WTC11 (cell line): ENCODE results near the gene HPSE2. TPM values are rescaled to one million over a fixed set of nuclear protein-coding genes. Genes with fewer than 3 reads are reported as not detected.

ENCODE experiments used
- ATAC-seq: fragments of 200-7000 bp; cut with Tn5 transposase; 2 replicates; pipeline ENCODE4 v1.10.0; 2021; ENCODE audit warnings: mild to moderate bottlenecking, moderate library complexity
- CTCF ChIA-PET: fragments of 300-600 bp; sonication (Branson Sonifier 250); formaldehyde crosslinking; loops from one replicate; lab custom pipeline; 2021; ENCODE audit warnings: antibody characterized with exemption; lab: Charles Lee
- POLR2A ChIA-PET: fragments of 350-600 bp; sonication (Branson Sonifier 250); formaldehyde crosslinking; loops from one replicate; lab custom pipeline; 2021; ENCODE audit warnings: antibody characterized with exemption; lab: Charles Lee
- DNase-seq: peaks from one replicate; pipeline ENCODE4 v3.0.0; 2021; ENCODE audit warnings: low spot score
- H3K27ac Mint-ChIP-seq: 2 replicates; pipeline ENCODE4 v1.8.0; 2021; ENCODE audit warnings: mixed read lengths
- H3K27me3 Mint-ChIP-seq: 2 replicates; pipeline ENCODE4 v1.8.0; 2021; ENCODE audit warnings: low read depth, mild to moderate bottlenecking, moderate library complexity, mixed read lengths
- H3K36me3 Mint-ChIP-seq: 2 replicates; pipeline ENCODE4 v1.8.0; 2021; ENCODE audit warnings: mixed read lengths
- H3K4me1 Mint-ChIP-seq: 2 replicates; pipeline ENCODE4 v1.8.0; 2022; ENCODE audit warnings: mixed read lengths
- H3K4me3 Mint-ChIP-seq: 2 replicates; pipeline ENCODE4 v1.8.0; 2021; ENCODE audit warnings: mild to moderate bottlenecking, moderate library complexity, mixed read lengths
- H3K9me3 Mint-ChIP-seq: 2 replicates; pipeline ENCODE4 v1.8.0; 2021; ENCODE audit warnings: mixed read lengths
- ARID4B ChIP-seq: sonication (generic); formaldehyde crosslinking; IDR thresholded peaks from 2 replicates; pipeline ENCODE4 v1.8.0; 2023; ENCODE audit warnings: missing genetic modification reagents, mild to moderate bottlenecking, borderline replicate concordance
- ATF2 ChIP-seq: sonication (generic); formaldehyde crosslinking; IDR thresholded peaks from 2 replicates; pipeline ENCODE4 v1.8.1; 2022; ENCODE audit warnings: low read depth, missing genetic modification reagents, borderline replicate concordance
- CTCF ChIP-seq: fragments of 200-600 bp; IDR thresholded peaks from 2 replicates; pipeline ENCODE4 v1.8.0; 2022; ENCODE audit warnings: antibody characterized with exemption
- ERG ChIP-seq: fragments of 250-450 bp; sonication (Bioruptor Pico); IDR thresholded peaks from 2 replicates; pipeline ENCODE4 v1.8.0; 2021; ENCODE audit warnings: mild to moderate bottlenecking
- ETV6 ChIP-seq: sonication (generic); formaldehyde crosslinking; IDR thresholded peaks from 2 replicates; pipeline ENCODE4 v1.8.1; 2022; ENCODE audit warnings: mild to moderate bottlenecking, missing genetic modification reagents
- FOXJ3 ChIP-seq: sonication (generic); formaldehyde crosslinking; IDR thresholded peaks from 2 replicates; pipeline ENCODE4 v1.9.0; 2021; ENCODE audit warnings: missing genetic modification reagents, mild to moderate bottlenecking, borderline replicate concordance
- GTF2I ChIP-seq: fragments of 250-450 bp; sonication (Bioruptor Pico); conservative IDR thresholded peaks from 2 replicates; pipeline ENCODE4 v1.4.0; 2021; ENCODE audit warnings: mild to moderate bottlenecking
- MAX ChIP-seq: sonication (generic); formaldehyde crosslinking; IDR thresholded peaks from 2 replicates; pipeline ENCODE4 v1.8.0; 2022; ENCODE audit warnings: mild to moderate bottlenecking, missing genetic modification reagents
- OVOL2 ChIP-seq: fragments of 250-450 bp; sonication (Bioruptor Pico); IDR thresholded peaks from 2 replicates; pipeline ENCODE4 v1.9.0; 2021; ENCODE audit warnings: mild to moderate bottlenecking, borderline replicate concordance
- PRRX2 ChIP-seq: fragments of 250-450 bp; sonication (Bioruptor Pico); IDR thresholded peaks from 2 replicates; pipeline ENCODE4 v1.8.0; 2021; ENCODE audit warnings: mild to moderate bottlenecking
- SMAD3 ChIP-seq: sonication (generic); formaldehyde crosslinking; IDR thresholded peaks from 2 replicates; pipeline ENCODE4 v1.8.0; 2022; ENCODE audit warnings: missing genetic modification reagents, mild to moderate bottlenecking, borderline replicate concordance
- TEAD4 ChIP-seq: sonication (generic); formaldehyde crosslinking; IDR thresholded peaks from 2 replicates; pipeline ENCODE4 v1.8.0; 2022; ENCODE audit warnings: mild to moderate bottlenecking, missing genetic modification reagents
- TP53 ChIP-seq: sonication (generic); formaldehyde crosslinking; IDR thresholded peaks from 2 replicates; pipeline ENCODE4 v1.8.1; 2023; ENCODE audit warnings: mild to moderate bottlenecking, missing genetic modification reagents
- ZBTB43 ChIP-seq: sonication (generic); formaldehyde crosslinking; IDR thresholded peaks from 2 replicates; pipeline ENCODE4 v1.8.1; 2023; ENCODE audit warnings: mild to moderate bottlenecking, missing genetic modification reagents
- ZNF138 ChIP-seq: sonication (generic); formaldehyde crosslinking; conservative IDR thresholded peaks from 2 replicates; pipeline ENCODE4 v1.8.1; 2022; ENCODE audit warnings: mild to moderate bottlenecking, moderate library complexity, missing genetic modification reagents
- ZNF263 ChIP-seq: sonication (generic); formaldehyde crosslinking; IDR thresholded peaks from 2 replicates; pipeline ENCODE4 v1.8.1; 2022; ENCODE audit warnings: low read depth, mild to moderate bottlenecking, moderate library complexity, missing genetic modification reagents
- ZSCAN18 ChIP-seq: fragments of 250-450 bp; sonication (Bioruptor Pico); IDR thresholded peaks from 2 replicates; pipeline ENCODE4 v2.1.2; 2022; ENCODE audit warnings: mild to moderate bottlenecking, moderate library complexity
- total RNA-seq: library from RNA; stranded (reverse); gene quantifications from 3 replicates; pipeline ENCODE4 v1.2.3, GENCODE V29; 2021

The HPSE2 gene
- total RNA-seq, 1 experiment from 2014 or later = 0.66 TPM

- TF ChIP-seq ARID4B (no peak), OVOL2 (CRISPR knock-in tag) (no peak)
Measured at GRCh38 chr10:98517672-98518071, 718.0 kb downstream of the HPSE2 start (continued).

GRCh38 chr10:98516352-98516751 lies 719.3 kb downstream of the HPSE2 start:
- Mint-ChIP-seq H3K9me3 (0 out of 2 replicates have a peak, but pooled peaks cover 3% of the 10 kb centered on the region), H3K27me3 (no peaks in the 10 kb centered on the region), H3K4me3 (no peak overlapping the region), H3K4me1 (0 out of 2 replicates have a peak, but pooled peaks cover 4% of the 10 kb centered on the region), H3K36me3 (no peaks in the 10 kb centered on the region), H3K27ac (no peak overlapping the region)
- ATAC-seq (no peak), DNase-seq (no peak)
- no peak for TF ChIP-seq ZBTB43 (CRISPR knock-in tag)
- no peak for TF ChIP-seq TP53 (CRISPR knock-in tag)
- no peak for TF ChIP-seq ATF2 (CRISPR knock-in tag)
- TF ChIP-seq FOXJ3 = no peak
- ChIA-PET POLR2A (no interaction called here), CTCF (interaction anchor here (0.5 kb wide), 1 partner anchor 704 kb away, joined by 6 read pairs; no protein-coding TSS in a partner anchor)

- Mint-ChIP-seq H3K9me3 (no peaks in the 10 kb centered on the region), H3K4me1 (no peaks in the 10 kb centered on the region), H3K36me3 (no peaks in the 10 kb centered on the region), H3K27me3 (no peaks in the 10 kb centered on the region), H3K4me3 (no peak overlapping the region), H3K27ac (no peak overlapping the region)
- no peak for DNase-seq
- POLR2A ChIA-PET = no interaction called here
- no peak for ATAC-seq
- TF ChIP-seq MAX (CRISPR knock-in tag) = no peak
- CTCF ChIA-PET = no interaction called here
Measured at GRCh38 chr10:98513704-98514103, 721.9 kb downstream of the HPSE2 start.

- no peak overlapping the region for H3K4me3 Mint-ChIP-seq
- H3K9me3 Mint-ChIP-seq = no peaks in the 10 kb centered on the region
- CTCF ChIA-PET = no interaction called here
- DNase-seq (no peak), ATAC-seq (no peak)
- H3K36me3 Mint-ChIP-seq = no peaks in the 10 kb centered on the region
- H3K4me1 Mint-ChIP-seq = no peaks in the 10 kb centered on the region
- H3K27me3 Mint-ChIP-seq = no peaks in the 10 kb centered on the region
- POLR2A ChIA-PET = no interaction called here
- no peak overlapping the region for H3K27ac Mint-ChIP-seq
- TF ChIP-seq ZNF263 (CRISPR knock-in tag) (no peak), PRRX2 (CRISPR knock-in tag) (no peak), ZSCAN18 (no peak), SMAD3 (CRISPR knock-in tag) (no peak), ERG (CRISPR knock-in tag) (no peak), GTF2I (no peak), OVOL2 (CRISPR knock-in tag) (no peak), ETV6 (no peak), TEAD4 (CRISPR knock-in tag) (no peak), CTCF (no peak), ZNF138 (CRISPR knock-in tag) (no peak)
Measured at GRCh38 chr10:98511876-98512275, 723.8 kb downstream of the HPSE2 start.
